Panc1 (cell line): ENCODE measurements around the gene TNFRSF1B.

Experiments
- POLR2AphosphoS5 ChIP-seq: IDR thresholded peaks from 2 replicates; pipeline ENCODE4 v1.6.1; 2012; ENCODE audit warnings: mild to moderate bottlenecking, low read depth, low read length, moderate library complexity
- SIN3A ChIP-seq: IDR thresholded peaks from 2 replicates; pipeline ENCODE4 v1.6.1; 2012; ENCODE audit warnings: low read depth, mild to moderate bottlenecking, low read length, moderate library complexity, borderline replicate concordance; ENCODE audit not compliant: insufficient read depth
- TF ChIP-seq, protein P1 (sequence below): fragments of 450-650 bp; IDR thresholded peaks from 2 replicates; pipeline ENCODE4 v1.5.1; 2017; ENCODE audit warnings: mild to moderate bottlenecking

DNA sequence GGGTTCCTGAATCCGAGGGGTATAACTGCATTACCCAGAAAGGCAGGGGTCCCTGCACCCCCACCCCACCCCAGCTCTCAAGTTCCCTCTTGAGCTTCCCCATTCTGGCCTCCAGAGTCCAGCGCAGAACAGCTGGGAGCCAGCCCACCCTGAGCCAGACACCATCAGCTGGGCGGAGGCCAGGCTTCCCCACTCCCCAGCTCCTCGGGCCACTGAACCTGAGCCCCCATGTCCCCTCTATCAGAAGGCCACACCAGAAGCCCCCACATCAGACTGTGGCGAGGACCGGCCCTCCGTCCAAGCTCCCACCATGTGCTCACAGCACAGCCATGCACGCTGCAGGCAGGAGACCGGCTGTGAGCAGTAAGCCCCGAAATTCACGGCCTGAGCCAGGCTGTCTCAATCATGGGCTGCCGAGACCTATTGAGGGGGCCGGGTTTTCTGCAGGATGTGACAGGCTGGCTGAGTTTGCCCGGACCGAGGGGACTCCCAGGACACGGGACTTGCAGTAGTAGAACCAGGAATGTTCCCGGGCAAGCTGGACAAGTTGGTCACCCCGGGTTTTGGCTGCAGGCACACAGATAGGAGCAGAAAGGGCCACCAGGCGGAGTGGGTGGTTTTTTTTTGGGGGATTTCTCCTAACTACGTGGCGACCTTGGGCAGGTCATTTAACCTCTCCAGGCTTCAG, 25.5 kb upstream of the TNFRSF1B start:
- TF ChIP-seq, protein P1, sequence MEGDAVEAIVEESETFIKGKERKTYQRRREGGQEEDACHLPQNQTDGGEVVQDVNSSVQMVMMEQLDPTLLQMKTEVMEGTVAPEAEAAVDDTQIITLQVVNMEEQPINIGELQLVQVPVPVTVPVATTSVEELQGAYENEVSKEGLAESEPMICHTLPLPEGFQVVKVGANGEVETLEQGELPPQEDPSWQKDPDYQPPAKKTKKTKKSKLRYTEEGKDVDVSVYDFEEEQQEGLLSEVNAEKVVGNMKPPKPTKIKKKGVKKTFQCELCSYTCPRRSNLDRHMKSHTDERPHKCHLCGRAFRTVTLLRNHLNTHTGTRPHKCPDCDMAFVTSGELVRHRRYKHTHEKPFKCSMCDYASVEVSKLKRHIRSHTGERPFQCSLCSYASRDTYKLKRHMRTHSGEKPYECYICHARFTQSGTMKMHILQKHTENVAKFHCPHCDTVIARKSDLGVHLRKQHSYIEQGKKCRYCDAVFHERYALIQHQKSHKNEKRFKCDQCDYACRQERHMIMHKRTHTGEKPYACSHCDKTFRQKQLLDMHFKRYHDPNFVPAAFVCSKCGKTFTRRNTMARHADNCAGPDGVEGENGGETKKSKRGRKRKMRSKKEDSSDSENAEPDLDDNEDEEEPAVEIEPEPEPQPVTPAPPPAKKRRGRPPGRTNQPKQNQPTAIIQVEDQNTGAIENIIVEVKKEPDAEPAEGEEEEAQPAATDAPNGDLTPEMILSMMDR = no peak
- TF ChIP-seq SIN3A (no peak), POLR2AphosphoS5 (no peak)
